Ovary (tissue), 3 donors: Measurements from ENCODE around the gene INAFM1.

Experiments used
- POLR2A ChIP-seq: fragments of 450-650 bp; IDR thresholded peaks from one replicate; pipeline ENCODE4 v1.6.1; 2017; ENCODE audit warnings: antibody characterized with exemption, mild to moderate bottlenecking, moderate library complexity
- TF ChIP-seq, protein P1 (sequence below), 3 donors: fragments of 450-650 bp in 2 of 3; fragments of 200-600 bp in 1 of 3; IDR thresholded peaks; one replicate each; pipeline versions ENCODE4 v1.5.1 to v1.8.0; 2016 to 2022; ENCODE audit warnings: antibody characterized with exemption in 3 of 3, mild to moderate bottlenecking in 1 of 3
- donor health status: DM: no; HTN: no; CAD: no.

DNA sequence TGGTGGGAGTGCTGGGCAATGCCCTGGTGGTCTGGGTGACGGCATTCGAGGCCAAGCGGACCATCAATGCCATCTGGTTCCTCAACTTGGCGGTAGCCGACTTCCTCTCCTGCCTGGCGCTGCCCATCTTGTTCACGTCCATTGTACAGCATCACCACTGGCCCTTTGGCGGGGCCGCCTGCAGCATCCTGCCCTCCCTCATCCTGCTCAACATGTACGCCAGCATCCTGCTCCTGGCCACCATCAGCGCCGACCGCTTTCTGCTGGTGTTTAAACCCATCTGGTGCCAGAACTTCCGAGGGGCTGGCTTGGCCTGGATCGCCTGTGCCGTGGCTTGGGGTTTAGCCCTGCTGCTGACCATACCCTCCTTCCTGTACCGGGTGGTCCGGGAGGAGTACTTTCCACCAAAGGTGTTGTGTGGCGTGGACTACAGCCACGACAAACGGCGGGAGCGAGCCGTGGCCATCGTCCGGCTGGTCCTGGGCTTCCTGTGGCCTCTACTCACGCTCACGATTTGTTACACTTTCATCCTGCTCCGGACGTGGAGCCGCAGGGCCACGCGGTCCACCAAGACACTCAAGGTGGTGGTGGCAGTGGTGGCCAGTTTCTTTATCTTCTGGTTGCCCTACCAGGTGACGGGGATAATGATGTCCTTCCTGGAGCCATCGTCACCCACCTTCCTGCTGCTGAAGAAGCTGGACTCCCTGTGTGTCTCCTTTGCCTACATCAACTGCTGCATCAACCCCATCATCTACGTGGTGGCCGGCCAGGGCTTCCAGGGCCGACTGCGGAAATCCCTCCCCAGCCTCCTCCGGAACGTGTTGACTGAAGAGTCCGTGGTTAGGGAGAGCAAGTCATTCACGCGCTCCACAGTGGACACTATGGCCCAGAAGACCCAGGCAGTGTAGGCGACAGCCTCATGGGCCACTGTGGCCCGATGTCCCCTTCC, 45.5 kb downstream of the INAFM1 start:
- TF ChIP-seq POLR2A, result no peak
- TF ChIP-seq, protein P1, sequence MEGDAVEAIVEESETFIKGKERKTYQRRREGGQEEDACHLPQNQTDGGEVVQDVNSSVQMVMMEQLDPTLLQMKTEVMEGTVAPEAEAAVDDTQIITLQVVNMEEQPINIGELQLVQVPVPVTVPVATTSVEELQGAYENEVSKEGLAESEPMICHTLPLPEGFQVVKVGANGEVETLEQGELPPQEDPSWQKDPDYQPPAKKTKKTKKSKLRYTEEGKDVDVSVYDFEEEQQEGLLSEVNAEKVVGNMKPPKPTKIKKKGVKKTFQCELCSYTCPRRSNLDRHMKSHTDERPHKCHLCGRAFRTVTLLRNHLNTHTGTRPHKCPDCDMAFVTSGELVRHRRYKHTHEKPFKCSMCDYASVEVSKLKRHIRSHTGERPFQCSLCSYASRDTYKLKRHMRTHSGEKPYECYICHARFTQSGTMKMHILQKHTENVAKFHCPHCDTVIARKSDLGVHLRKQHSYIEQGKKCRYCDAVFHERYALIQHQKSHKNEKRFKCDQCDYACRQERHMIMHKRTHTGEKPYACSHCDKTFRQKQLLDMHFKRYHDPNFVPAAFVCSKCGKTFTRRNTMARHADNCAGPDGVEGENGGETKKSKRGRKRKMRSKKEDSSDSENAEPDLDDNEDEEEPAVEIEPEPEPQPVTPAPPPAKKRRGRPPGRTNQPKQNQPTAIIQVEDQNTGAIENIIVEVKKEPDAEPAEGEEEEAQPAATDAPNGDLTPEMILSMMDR (IDR thresholded peaks at IDR 0.05), result no peak
